AG08396 (cell line): Measurements from ENCODE around the gene EMB.
A peak's percentile ranks its signal among the peaks of the same experiment; 100 is the strongest.
"Not testable (repeated sequence)": the region's sequence is repeated elsewhere in the genome, so short reads cannot be mapped to it uniquely, and the experiment has no call there.

Experiments used
- DNase-seq: peaks from one replicate; pipeline ENCODE4 v3.0.0; 2012; ENCODE audit warnings: low spot score, mixed read lengths

EMB gene

GRCh38 chr5:50421184-50421950 is 19.7 kb downstream of the EMB start:
- DNase-seq, result not testable (repeated sequence)

GRCh38 chr5:50420343-50420935 is 20.6 kb downstream of the EMB start:
- DNase-seq, result no peak

DNA sequence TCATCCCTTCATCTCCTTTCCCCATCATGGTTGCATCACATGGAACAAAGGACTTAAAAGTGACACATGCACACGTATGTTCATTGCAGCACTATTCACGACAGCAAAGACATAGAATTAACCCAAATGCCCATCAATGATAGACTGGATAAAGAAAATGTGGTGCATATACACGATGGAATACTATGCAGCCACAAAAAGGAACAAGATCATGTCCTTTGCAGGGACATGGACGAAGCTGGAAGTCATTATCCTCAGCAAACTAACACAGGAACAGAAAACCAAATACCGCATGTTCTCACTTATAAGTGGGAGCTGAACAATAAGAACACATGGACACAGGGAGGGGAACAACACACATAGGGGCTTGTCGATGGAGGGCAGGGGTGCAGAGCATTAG is 21.4 kb downstream of the EMB start:
- DNase-seq, result not testable (repeated sequence)

GRCh38 chr5:50416637-50417036 is 24.5 kb downstream of the EMB start:
- DNase-seq, result not testable (repeated sequence)

- no peak for DNase-seq
Measured at GRCh38 chr5:50415912-50416311, 25.2 kb downstream of the EMB start.

- DNase-seq, result not testable (repeated sequence)
Measured at GRCh38 chr5:50410932-50411331, 30.2 kb downstream of the EMB start.

DNA sequence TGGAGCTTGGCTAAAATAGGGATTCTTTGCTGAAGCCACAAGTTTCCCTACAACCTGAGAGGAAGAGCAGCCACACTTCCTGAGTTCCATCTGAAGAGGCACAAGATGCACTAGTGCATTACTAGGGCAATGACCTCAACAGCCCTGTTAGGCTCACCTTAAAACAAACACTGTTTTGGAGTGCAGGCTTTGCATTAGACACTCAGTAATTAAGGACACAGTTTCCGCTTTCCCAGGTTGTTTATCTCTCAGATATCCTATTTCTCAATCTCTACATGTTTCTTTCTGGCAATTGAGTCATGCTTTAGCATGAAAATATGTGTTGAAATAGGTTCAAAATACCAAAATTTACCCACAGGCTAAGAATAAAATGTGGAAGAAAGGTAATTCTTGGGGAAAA is 34.2 kb downstream of the EMB start:
- DNase-seq, result no peak

- DNase-seq, result no peak
Measured at GRCh38 chr5:50401336-50401735, 39.8 kb downstream of the EMB start.

- peak; percentile 16 for DNase-seq
Measured at GRCh38 chr5:50393925-50394609, 47.0 kb downstream of the EMB start.

GRCh38 chr5:50392289-50392688 is 48.8 kb downstream of the EMB start:
- DNase-seq, result not testable (repeated sequence)

DNA sequence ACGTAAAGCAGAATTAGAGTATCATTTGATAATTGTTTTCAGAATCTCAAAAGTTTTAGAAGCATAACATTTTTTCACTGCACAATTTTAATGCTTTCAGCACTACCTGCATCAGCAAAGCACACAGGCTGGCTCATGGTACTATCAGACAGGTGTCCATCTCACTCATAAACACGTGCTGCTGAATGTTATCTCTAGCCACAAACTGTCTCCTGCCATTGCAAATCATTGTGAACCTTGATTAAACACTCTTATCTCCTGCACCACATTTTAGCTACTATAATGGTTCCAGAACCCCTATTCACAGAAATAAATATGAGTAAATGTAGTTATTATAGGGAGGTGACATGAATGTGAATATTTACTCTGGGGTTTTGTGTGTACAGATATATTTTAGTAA is 56.7 kb downstream of the EMB start:
- DNase-seq, result not testable (repeated sequence)

GRCh38 chr5:50376696-50377095 is 64.4 kb downstream of the EMB start:
- DNase-seq, result not testable (repeated sequence)

DNA sequence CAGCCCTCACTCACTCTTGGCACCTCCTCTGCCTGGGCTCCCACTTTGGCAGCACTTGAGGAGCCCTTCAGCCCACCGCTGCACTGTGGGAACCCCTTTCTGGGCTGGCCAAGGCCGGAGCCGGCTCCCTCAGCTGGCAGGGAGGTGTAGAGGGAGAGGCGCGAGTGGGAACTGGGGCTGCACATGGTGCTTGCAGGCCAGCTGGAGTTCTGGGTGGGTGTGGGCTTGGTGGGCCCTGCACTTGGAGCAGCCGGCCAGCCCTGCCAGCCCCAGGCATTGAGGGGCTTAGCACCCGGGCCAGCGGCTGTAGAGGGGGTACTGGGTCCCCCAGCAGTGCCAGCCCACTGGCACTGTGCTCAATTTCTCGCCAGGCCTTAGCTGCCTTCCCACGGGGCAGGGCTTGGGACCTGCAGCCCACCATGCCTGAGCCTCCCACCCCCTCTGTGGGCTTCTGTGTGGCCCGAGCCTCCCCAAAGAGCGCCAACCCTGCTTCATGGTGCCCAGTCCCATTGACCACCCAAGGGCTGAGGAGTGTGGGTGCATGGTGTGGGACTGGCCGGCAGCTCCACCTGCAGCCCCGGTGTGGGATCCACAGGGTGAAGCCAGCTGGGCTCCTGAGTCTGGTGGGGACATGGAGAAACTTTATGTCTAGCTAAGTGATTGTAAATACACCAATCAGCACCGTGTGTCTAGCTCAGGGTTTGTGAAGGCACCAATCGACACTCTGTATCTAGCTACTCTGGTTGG is 71.6 kb downstream of the EMB start:
- not testable (repeated sequence) for DNase-seq

DNA sequence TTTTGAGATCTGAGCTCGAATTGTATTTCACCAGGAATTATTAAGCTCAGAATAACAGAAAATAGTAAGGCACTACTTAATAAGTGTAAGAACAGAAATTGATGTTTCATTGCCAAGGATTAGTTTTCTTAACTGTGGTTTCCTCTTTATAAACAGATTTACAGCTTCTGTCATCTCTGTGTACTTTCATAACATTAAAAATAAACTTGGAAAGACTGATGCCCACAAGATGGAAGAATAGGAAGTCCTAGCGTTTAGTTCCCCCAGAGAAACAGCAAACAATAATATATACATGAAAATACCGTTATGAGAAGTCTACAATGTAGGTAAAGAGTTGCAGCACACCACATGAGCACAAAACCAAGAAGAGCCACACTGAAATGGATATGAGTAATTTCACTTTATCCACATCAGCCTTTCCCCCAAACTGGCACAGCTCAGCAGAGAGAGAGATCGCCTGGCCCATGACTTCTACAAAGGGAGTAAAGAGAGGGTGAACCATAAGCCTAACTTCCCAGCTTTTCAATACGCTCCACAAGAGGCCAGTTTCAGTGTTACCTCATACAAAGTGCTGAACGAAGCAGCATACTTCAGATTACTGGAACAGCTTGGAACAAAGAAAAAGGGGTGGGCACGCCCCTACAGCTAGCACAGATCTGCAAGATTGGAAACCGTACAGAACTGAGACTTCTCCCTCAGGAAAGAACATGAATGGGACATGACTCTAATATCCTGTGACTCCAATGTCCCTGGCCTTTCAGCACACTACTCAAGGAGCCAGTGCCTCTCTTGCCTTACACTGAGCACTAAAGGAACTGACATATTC is 75.4 kb downstream of the EMB start:
- DNase-seq, result no peak

- not testable (repeated sequence) for DNase-seq
Measured at GRCh38 chr5:50364535-50365309, 76.4 kb downstream of the EMB start.

DNA sequence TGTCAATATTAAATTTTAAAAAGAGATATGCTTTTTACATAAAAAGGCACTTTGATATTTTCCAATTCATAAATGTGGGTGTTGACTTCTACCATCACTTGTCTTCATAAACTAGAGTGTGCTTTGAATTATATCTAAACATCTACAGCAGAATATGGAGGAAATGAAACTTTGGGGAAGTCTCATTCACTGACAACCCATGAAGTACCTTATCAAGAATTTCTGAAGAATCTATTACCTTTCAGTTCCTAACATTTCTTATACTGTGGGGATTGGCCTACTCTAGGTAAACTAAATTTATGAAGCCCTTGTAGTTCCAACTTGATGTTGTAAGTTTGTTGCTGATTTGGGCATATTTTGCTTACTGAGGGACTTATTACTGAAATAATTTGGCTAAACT is 81.9 kb downstream of the EMB start:
- DNase-seq, result no peak

DNA sequence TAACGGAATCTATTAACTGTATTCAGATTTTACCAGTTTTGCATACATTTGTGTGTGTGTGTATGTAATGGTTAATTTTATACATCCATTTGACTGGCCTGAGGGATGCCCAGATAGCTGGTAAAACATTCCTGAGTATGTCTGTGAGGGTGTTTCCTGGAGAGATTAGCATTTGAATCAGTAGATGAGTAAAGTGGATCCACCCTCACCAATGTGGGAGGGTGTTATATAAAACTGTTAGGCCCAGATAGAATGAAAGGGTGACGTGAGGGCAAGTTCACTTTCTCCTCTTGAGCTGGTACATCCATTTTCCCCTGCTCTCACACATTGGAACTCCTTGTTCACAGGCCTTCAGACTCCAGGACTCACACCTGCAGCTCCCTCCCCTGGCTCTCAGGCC is 88.7 kb downstream of the EMB start:
- DNase-seq, result no peak
